ENCODE results near the gene CHRM4. TPM values are rescaled to one million over a fixed set of nuclear protein-coding genes. Genes with fewer than 3 reads are reported as not detected.

CHRM4 gene
- total RNA-seq, 2 experiments from 2014 or later = not detected

DNA sequence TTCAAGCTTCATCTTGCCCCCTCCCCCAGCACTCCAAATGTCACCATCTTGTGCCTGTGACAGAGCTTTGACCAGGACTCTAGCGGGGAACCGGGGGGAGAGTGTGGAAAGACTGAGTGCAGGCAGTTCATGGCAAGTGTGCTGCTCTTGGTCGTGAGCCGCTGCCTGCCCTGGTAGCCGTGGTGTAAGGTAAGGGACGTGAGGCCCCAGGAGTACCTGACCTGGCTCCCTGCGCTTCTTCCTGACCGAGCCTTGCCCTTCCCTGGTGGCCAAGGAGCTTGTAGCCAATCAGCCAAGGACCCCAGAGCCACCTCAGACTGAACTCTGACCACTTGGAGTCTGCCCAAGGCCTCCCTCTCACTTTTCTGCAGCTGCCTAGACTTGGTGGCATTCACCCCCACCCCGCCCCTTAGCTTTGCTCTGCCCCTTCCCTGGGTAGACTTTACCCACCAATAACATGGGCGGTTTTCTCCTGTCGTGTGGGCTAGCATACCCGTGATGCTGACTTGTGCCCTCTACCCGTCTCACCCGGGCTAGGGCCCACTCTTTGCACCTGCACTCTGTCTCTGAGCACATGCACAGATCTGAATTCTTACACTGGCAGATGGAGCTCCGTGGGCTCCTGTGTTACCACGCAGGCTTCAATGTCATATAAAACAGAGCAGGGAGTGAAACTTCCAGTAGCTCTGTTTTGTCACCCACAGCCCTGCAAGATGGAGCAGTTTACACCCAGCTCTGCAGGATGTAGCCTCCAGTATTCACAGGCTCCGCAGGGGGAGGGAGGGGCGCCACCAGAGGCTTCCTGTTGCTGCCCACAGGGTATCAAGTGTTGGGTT is 42.8 kb downstream of the CHRM4 start:
- POLR2A ChIA-PET = interaction anchor here (0.6 to 8.2 kb wide), 8 partner anchors 8 to 43 kb away, joined by 3 to 135 read pairs (median 6); partner anchors contain the start of gene CHRM4
- TF ChIP-seq, protein P1, sequence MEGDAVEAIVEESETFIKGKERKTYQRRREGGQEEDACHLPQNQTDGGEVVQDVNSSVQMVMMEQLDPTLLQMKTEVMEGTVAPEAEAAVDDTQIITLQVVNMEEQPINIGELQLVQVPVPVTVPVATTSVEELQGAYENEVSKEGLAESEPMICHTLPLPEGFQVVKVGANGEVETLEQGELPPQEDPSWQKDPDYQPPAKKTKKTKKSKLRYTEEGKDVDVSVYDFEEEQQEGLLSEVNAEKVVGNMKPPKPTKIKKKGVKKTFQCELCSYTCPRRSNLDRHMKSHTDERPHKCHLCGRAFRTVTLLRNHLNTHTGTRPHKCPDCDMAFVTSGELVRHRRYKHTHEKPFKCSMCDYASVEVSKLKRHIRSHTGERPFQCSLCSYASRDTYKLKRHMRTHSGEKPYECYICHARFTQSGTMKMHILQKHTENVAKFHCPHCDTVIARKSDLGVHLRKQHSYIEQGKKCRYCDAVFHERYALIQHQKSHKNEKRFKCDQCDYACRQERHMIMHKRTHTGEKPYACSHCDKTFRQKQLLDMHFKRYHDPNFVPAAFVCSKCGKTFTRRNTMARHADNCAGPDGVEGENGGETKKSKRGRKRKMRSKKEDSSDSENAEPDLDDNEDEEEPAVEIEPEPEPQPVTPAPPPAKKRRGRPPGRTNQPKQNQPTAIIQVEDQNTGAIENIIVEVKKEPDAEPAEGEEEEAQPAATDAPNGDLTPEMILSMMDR (IDR thresholded peaks at IDR 0.05) = no peak
- CTCF ChIA-PET = interaction anchor here (0.7 to 20.2 kb wide), 9 partner anchors 16 to 269 kb away, joined by 3 to 480 read pairs (median 6); no protein-coding TSS in a partner anchor
- Mint-ChIP-seq H3K27me3 (no peaks in the 10 kb centered on the region), H3K9me3 (no peaks in the 10 kb centered on the region), H3K4me1 (ENCODE audit: low read depth) (peaks cover 74% of the 10 kb centered on the region), H3K36me3 (ENCODE audit: low read depth) (peaks cover 9% of the 10 kb centered on the region), H3K27ac (peak overlapping the region; percentile 94), H3K4me3 (peak overlapping the region; percentile 89)
- ATAC-seq = peak; percentile 15
- intact Hi-C loops (cut with micrococcal nuclease) = no loop called here
- peak; percentile 79 for DNase-seq

DNA sequence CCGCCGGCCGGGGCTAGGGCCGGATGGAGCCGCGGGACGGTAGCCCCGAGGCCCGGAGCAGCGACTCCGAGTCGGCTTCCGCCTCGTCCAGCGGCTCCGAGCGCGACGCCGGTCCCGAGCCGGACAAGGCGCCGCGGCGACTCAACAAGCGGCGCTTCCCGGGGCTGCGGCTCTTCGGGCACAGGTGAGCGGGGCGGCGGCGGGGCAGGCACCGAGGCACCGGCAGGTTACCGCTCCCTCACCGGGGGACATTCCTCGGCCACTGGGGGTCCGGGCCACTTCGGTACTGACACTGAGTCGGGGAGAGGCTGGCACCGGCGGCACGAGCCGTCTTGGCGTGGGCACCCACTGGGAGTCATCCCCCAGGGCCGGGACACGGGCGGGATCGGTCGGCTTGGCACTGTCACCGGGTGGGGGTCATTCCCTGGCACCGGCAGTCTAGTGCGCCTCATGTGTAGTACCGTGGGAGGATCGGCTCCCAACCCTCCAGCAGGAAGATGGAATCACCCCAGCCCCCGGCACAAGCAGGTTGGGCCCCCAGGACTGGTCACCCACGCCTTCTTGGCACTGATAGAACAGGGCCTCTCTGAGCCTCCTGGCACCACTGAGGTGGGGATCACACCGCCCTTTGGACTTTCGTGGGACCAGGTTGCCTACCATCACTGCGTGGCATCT is 43.8 kb downstream of the CHRM4 start:
- Mint-ChIP-seq H3K27ac (peak overlapping the region; percentile 94), H3K36me3 (ENCODE audit: low read depth) (peaks cover 8% of the 10 kb centered on the region), H3K4me1 (ENCODE audit: low read depth) (peaks cover 70% of the 10 kb centered on the region), H3K27me3 (no peaks in the 10 kb centered on the region), H3K9me3 (no peaks in the 10 kb centered on the region), H3K4me3 (peak overlapping the region; percentile 89)
- ChIA-PET POLR2A (interaction anchor here (0.9 to 8.2 kb wide), 5 partner anchors 9 to 37 kb away, joined by 3 to 135 read pairs (median 9); no protein-coding TSS in a partner anchor), CTCF (interaction anchor here (0.7 to 20.2 kb wide), 10 partner anchors 9 to 270 kb away, joined by 3 to 480 read pairs (median 4); no protein-coding TSS in a partner anchor)
- TF ChIP-seq, protein P1 (IDR thresholded peaks at IDR 0.05) = no peak
- no peak for ATAC-seq
- peak; percentile 39 for DNase-seq
- intact Hi-C loops (cut with micrococcal nuclease) = no loop called here

DNA sequence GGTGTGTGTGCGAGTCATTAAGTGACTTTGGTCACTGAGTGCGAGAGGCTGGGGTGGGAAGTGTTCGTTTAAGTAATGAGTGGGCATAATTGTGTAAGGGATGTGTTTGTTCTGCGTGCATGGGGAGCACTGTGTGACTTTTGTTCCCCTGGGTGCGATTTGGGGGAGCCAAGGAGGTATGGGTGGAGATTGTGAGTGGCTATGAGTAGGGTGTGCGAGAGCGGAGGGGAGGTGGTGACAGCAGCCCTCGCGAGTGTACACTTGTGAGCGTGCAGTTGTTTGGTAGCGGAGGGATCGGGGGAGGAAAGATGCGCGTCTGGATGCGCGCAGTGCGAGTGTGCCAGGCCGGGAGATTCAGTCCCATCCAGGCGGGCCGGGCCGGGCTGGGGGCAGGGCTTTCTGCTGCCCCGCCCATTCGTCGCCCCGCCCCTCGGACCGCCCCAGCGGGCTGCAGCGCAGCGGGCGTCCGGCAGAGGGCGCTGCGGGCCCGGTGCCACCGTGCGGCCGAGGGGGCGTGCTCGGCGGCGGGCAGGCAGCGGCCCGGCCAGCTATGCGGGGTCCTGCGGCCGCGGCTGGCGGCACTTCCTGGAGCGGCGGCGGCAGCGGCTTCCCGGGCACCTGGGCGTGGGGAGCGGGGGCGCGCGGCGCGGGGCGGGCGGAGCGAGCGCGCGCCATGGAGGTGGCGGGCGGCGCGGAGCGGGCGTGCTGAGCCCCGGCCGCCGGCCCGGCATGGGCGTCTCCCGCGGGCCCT is 44.5 kb downstream of the CHRM4 start, which contains the start of gene DGKZ:
TSS of gene DGKZ (plus strand) at position 578 of the 751 bp plus-strand sequence. CDS start 197 bp downstream, outside the sequence.
- Mint-ChIP-seq H3K27ac (peak within 1 kb of the TSS; percentile 94), H3K4me3 (peak within 1 kb of the TSS; percentile 89), H3K36me3 (ENCODE audit: low read depth) (peaks cover 7% of the 10 kb centered on the region), H3K27me3 (no peaks in the 10 kb centered on the region), H3K4me1 (ENCODE audit: low read depth) (peaks cover 71% of the 10 kb centered on the region), H3K9me3 (no peaks in the 10 kb centered on the region)
- ATAC-seq (peak; percentile 78), DNase-seq (peak; percentile 85)
- intact Hi-C loops (cut with micrococcal nuclease) = no loop called here
- ChIA-PET POLR2A (interaction anchor here (2.3 to 8.2 kb wide), 3 partner anchors 10 to 17 kb away, joined by 9 to 135 read pairs (median 24); no protein-coding TSS in a partner anchor), CTCF (interaction anchor here (0.7 to 20.2 kb wide), 8 partner anchors 8 to 213 kb away, joined by 3 to 480 read pairs (median 4); no protein-coding TSS in a partner anchor)
- TF ChIP-seq, protein P1 (IDR thresholded peaks at IDR 0.05) = peak; percentile 72

DNA sequence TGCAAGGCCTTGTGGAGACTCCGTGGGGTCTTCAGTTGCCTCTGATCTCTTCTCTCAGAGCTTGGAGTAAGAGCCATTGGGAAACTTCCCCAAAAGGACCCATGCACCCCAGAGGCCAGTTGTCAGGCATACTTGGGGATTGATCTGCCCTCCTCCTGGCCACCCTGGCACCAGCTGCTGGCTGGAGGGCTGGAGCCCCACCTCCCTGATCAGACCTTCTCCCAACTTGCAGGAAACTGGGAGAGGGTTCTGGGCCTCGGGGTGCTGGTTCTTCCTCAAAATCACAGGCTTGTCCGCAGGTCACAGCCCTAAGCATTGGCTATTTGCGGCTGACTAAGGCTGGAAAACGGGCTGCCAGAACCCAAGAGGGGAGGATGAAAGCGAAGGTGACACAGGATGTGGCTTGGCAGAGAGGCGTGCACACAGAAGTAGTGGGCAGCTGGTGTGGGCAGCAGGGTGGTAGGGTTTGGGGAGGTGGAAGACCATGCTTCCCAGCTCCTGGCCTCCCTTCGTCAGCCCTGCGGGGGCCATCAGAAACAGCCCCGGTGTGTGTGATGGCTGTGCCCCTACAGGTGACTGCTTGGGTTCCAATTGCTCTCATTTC is 45.6 kb downstream of the CHRM4 start:
- ATAC-seq (no peak), DNase-seq (peak; percentile 66)
- ChIA-PET POLR2A (interaction anchor here (0.7 to 0.8 kb wide), 2 partner anchors 106 to 273 kb away, joined by 3 read pairs; no protein-coding TSS in a partner anchor), CTCF (interaction anchor here (1.5 to 20.2 kb wide), 5 partner anchors 9 to 107 kb away, joined by 3 to 480 read pairs (median 25); no protein-coding TSS in a partner anchor)
- peaks cover 7% of the 10 kb centered on the region for H3K36me3 Mint-ChIP-seq (ENCODE audit: low read depth)
- H3K27me3 Mint-ChIP-seq = no peaks in the 10 kb centered on the region
- H3K27ac Mint-ChIP-seq = peak overlapping the region; percentile 59
- peak overlapping the region; percentile 71 for H3K4me3 Mint-ChIP-seq
- no peaks in the 10 kb centered on the region for H3K9me3 Mint-ChIP-seq
- intact Hi-C loops (cut with micrococcal nuclease) = no loop called here
- TF ChIP-seq, protein P1 (IDR thresholded peaks at IDR 0.05) = no peak
- H3K4me1 Mint-ChIP-seq (ENCODE audit: low read depth) = peaks cover 68% of the 10 kb centered on the region
